GM12891 (cell line): ENCODE data around the gene CD47.

ENCODE experiments used
- PAX5 ChIP-seq: IDR thresholded peaks from 2 replicates; pipeline ENCODE4 v1.6.1; 2011; ENCODE audit warnings: low read length, moderate library complexity, mild to moderate bottlenecking; ENCODE audit not compliant: insufficient read depth, severe bottlenecking
- POLR2A ChIP-seq: IDR thresholded peaks from 2 replicates; pipeline ENCODE4 v1.6.1; 2011; ENCODE audit warnings: low read depth, low read length, control low read depth
- POLR2AphosphoS5 ChIP-seq: IDR thresholded peaks from 2 replicates; pipeline ENCODE4 v1.6.1; 2011; ENCODE audit warnings: low read depth, low read length, control low read depth
- SPI1 ChIP-seq: IDR thresholded peaks from 2 replicates; pipeline ENCODE4 v1.6.1; 2011; ENCODE audit warnings: low read depth, low read length, control low read depth
- TAF1 ChIP-seq: IDR thresholded peaks from 2 replicates; pipeline ENCODE4 v1.6.1; 2011; ENCODE audit warnings: low read depth, low read length, control low read depth

DNA sequence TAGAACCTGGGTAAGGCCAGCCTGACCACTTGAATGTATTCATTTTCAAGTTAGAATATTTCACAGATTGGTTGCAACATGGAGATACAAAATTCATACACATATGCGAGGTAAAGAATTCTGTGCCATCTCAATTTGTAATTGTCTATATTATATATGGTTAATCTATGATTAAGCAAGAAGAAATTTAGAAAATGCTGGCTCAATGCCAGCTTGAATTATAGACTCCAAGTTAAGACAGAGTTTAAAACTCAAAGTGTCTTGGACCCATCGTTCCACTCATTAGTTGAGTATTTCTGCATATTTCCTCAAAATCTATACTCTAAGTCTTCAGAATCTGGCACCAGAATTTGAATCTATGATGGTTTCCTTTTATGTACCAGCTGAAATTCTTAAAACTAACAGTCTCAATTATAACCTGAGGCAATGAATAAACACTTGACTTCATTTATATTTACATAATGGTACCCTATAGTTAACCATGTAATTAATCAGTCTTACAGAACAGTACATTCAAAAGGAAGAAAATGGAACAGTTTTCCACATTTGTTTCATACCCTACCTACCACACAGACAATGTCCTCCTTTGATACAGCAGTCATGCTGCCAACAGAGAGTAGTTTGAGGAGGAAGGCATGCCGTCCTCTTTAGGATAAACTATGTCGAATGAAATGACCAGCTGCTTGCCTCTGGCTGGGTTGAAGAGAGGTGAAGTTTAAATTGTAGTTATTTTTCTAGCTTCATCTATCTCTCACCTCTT, 95.7 kb downstream of the CD47 start:
- TF ChIP-seq SPI1 (no peak), TAF1 (no peak), POLR2AphosphoS5 (no peak), PAX5 (no peak), POLR2A (no peak)
